ENCODE measurements around the gene R3HCC1L.

Gene R3HCC1L

DNA sequence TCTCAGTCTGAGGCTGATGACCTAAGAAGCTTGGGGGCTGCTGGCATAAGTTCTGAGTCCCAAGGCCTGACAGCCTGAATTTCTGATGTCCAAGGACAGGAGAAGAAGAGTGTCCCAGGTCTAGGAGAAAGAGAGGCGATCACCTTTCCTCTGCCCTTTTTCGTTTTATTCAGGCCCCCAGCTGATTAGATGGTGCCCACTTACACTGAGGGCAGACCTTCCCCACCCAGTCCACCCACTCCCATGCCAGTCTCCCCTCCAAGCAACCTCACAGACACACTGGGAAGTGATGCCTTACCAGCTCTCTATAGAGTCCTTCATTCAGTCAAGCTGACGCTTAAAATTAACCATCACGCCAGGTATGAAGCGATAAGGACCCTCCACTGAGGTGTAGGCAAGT, 152.9 kb downstream of the R3HCC1L start:
- peaks cover 1% of the 10 kb centered on the region for H3K27me3 Mint-ChIP-seq (ENCODE audit: low read depth)
- no peak for DNase-seq (ENCODE audit: low spot score)
- no peak overlapping the region for H3K27ac Mint-ChIP-seq
- H3K36me3 Mint-ChIP-seq (ENCODE audit: low read depth): no peaks in the 10 kb centered on the region
- H3K9me3 Mint-ChIP-seq: no peaks in the 10 kb centered on the region
- H3K4me1 Mint-ChIP-seq (ENCODE audit: low read depth): no peaks in the 10 kb centered on the region
- H3K4me3 Mint-ChIP-seq: no peak overlapping the region

DNA sequence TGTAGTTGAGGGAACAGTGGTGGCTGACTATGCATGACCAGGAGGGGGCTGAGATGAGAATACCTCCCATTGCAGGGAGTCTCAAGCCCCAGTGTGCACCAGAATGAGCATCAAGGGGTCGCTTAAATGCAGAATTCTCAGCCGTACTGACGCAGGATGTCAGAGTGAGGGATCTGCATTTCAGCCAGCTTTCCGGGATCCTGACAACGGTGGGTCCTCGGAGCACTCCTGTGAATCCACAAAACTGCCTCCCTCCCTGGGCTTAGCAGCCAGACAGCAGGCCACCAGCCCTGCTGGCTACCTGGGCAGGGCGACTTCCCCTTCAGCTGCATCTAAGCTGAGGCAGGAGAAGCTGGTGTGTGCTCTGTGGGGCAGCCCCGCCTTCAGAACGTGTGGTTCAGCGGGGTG, 155.3 kb downstream of the R3HCC1L start:
- Mint-ChIP-seq H3K4me3 (no peak overlapping the region), H3K36me3 (ENCODE audit: low read depth) (no peaks in the 10 kb centered on the region), H3K27me3 (ENCODE audit: low read depth) (peaks cover 3% of the 10 kb centered on the region), H3K4me1 (ENCODE audit: low read depth) (no peaks in the 10 kb centered on the region), H3K27ac (no peak overlapping the region), H3K9me3 (no peaks in the 10 kb centered on the region)
- DNase-seq (ENCODE audit: low spot score): no peak

DNA sequence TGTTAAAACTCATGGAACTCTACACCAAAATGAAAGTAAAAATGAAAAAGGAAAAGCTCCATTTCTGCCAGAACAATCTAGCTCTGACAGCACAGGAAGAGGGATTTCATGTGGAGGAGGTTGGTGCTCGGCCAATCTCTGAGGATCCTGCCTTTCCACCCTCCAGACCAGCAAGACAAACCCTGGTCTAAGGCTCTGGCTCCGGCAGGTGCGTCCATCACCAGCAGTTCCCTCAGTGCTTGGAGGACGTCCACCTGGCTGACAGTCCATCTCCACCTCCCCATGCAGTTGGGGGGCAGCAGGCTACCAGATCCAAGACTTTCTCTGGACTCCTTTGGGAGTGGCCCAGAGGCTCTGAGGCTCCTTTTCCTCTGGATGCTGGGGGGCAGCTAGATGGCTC, 158.5 kb downstream of the R3HCC1L start:
- Mint-ChIP-seq H3K4me1 (ENCODE audit: low read depth) (no peaks in the 10 kb centered on the region), H3K27ac (no peak overlapping the region), H3K27me3 (ENCODE audit: low read depth) (peaks cover 5% of the 10 kb centered on the region), H3K9me3 (no peaks in the 10 kb centered on the region), H3K36me3 (ENCODE audit: low read depth) (no peaks in the 10 kb centered on the region), H3K4me3 (no peak overlapping the region)
- no peak for DNase-seq (ENCODE audit: low spot score)

DNA sequence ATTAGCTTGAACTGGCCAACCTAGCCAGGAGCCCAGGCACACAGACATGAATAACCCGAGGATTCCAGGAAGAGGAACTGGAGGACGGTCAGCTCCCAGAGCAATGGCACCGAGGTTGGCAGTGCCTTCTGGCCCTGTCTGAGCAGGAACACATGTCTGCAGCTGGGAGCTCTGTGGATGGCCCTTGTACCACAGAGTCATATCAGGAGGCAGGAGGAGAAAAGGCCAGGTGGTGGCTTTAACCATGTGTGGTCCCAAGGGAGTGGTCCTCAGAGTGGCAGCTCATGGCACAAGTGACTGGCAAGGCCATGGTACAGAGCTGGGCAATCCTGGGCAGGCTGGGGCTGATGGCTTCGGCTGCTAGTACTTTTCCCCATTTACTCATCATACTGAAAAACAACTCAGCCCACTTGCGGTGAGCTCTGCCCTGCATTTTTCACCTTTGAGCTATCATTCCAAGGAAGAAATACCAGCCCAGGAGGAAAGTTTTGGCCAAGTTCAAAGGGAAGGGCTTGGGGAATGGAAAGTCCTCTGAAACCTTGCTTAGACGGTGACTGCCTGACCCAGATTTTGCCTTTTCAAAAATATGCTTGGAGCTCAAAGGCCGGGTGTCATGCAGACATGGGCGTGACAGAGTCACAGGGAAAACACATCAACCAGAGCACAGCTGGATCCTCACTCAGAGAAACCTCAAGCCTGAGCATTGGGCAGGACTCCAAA, 159.3 kb downstream of the R3HCC1L start:
- no peak for DNase-seq (ENCODE audit: low spot score)
- no peaks in the 10 kb centered on the region for H3K4me1 Mint-ChIP-seq (ENCODE audit: low read depth)

DNA sequence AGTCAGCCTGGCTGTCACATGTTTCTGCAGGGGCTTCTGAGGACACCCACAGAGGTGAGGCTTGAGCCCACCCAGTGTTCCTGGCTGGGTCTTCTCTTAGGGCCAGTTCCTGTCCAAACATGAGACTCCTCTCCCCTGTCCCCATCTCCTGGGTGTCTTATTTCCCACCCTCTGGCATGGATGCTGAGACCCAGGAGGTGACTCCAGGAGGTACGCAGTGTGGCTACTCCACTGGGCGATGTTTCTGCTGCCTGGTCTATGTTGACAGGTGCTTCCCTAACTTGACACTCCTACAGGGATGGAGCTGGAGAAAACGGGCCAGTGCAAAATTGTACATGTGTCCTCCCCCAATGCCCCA, 159.8 kb downstream of the R3HCC1L start:
- Mint-ChIP-seq H3K36me3 (ENCODE audit: low read depth) (no peaks in the 10 kb centered on the region), H3K4me3 (no peak overlapping the region), H3K27ac (no peak overlapping the region), H3K27me3 (ENCODE audit: low read depth) (peaks cover 5% of the 10 kb centered on the region), H3K4me1 (ENCODE audit: low read depth) (no peaks in the 10 kb centered on the region), H3K9me3 (no peaks in the 10 kb centered on the region)
- DNase-seq (ENCODE audit: low spot score): no peak

More for the DNA sequence above, 159.3 kb downstream of the R3HCC1L start:
- Mint-ChIP-seq H3K27me3 (ENCODE audit: low read depth) (peaks cover 5% of the 10 kb centered on the region), H3K4me3 (no peak overlapping the region), H3K36me3 (ENCODE audit: low read depth) (no peaks in the 10 kb centered on the region), H3K27ac (no peak overlapping the region), H3K9me3 (no peaks in the 10 kb centered on the region)

Data from T-helper 2 cell treated with Interferon-gamma antibody and Interleukin-4, amounts not matched to agents 5 μg/mL and 100 μg/mL, for 36 hours (primary cell).